ENCODE data around the gene SERPINB6.
A peak's percentile ranks its signal among the peaks of the same experiment; 100 is the strongest.
"Not testable (repeated sequence)": the region's sequence is repeated elsewhere in the genome, so short reads cannot be mapped to it uniquely, and the experiment has no call there.

SERPINB6 gene

DNA sequence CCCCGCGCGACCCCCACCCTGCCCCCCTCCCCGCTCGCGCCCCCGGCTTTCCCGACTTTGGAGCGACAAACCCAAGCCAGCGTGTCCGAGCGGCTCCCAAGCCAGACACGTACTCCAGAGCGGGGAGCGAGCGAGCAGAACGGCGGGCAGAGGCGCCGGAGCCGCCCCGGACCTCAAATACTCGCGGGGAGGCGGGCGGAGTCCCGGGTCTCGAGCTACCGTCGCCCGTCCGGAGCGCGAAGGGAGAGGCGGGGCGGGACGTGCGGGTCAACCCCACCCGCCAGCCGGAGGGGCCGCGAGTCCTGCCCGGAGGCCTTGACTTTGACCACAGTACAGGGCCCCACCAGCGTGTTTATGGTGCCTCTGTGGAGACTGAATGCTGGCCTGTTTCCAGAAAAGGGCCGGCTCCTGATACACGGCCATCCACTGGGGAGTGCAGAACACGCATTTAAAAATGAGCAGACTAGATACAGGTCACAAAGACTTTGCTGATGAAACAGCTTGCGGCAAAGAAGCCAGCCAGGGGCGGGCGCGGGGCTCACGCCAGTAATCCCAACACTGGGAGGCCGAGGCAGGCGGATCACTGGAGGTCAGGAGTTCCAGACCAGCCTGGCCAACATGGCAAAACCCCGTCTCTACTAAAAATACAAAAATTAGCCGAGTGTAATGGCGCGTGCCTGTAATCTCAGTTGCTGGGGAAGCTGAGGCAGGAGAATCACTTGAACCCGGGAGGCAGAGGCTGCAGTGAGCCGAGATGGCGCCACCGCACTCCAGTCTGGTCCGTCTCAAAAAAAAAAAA, at the start of gene SERPINB6:
TSS of gene SERPINB6 (minus strand) at position 148 of the 799 bp plus-strand sequence. CDS start 12,235 bp downstream, outside the sequence.
- peak; percentile 44 to 57 for DNase-seq

DNA sequence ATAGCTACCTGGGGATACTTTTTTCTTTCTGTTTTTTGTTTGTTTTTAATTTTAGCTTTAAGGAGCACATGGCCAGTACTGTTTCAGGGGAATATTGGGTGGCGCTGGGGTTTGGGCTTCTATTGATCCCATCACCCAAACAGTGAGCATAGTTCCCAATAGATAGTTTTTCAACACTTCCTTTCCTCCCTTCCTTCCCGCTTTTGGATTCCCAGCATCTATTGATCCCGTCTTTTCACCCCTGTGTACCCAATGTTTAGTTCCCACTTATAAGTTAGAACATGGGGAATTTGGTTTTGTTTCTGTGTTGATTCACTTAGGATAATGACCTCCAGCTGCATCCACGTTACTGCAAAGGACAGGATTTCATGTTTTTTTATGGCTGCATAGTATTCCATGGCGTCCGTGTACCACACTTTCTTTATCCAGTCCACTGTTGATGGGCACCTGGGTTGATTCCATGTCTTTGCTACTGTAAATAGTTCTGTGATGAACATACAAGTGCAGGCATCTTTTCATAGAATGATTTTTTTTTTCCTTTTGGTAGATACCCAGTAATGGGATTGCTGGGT, 48.5 kb upstream of the SERPINB6 start:
- no peak for DNase-seq

DNA sequence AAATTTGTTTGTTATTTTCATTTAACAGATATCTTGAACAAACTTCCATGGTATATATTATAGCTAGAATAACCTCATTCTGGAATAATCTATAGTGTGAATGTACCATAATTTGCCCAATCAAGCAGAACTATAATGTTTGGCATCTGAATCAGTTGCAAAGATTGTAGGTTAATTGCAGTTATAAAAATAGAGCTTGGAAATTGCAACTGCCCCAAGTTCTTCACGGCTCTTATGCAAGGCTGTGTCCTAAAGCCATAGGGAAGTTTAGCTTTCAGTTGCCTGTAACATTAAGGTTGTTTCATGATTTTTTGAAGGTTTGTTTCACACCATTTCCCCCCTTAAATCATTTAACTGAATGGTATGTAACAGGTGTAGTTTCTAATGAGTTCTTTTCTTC, 47.7 kb upstream of the SERPINB6 start:
- DNase-seq, result no peak

GRCh38 chr6:3017304-3017703, 45.9 kb upstream of the SERPINB6 start:
- no peak for DNase-seq

GRCh38 chr6:3016473-3017280, 45.3 kb upstream of the SERPINB6 start:
- no peak for DNase-seq

DNA sequence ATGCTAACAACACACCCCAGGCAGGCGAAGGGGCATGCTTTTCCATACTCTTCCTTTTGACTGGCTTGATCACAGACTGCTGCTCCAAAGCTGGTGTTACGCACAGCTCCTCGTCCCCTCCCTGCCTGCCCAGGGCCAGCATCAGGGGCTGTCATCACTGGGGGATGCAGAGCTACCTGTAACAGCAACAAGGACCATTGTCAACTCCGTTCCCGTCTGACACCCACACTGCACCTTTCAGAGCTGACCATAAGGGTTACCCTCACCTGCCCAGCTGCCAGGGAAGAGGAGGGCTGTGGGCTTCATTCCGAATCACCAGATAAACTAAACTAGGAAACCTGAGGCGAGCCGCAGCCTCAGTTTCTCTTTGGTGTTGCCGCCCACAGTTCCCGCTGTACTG, 43.8 kb upstream of the SERPINB6 start:
- DNase-seq, result no peak

DNA sequence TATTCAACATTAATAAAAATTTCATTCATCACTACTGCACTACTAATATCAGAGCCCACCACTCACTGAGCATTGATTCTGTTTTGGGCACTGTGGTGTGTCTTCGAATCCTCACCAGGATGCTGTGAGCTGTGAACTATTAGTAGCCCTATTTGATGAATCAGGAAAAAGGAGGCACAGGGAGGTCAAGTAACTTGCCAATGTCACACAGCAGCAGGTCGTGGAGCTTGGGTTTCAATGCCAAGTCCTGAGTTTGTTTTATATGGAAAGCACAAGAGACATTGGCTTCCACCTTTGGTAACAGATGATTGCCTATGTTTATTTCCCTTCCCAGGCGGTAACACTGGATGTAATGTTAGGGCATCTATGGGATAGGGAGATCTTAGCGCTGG, 43.3 kb upstream of the SERPINB6 start:
- no peak for DNase-seq

DNA sequence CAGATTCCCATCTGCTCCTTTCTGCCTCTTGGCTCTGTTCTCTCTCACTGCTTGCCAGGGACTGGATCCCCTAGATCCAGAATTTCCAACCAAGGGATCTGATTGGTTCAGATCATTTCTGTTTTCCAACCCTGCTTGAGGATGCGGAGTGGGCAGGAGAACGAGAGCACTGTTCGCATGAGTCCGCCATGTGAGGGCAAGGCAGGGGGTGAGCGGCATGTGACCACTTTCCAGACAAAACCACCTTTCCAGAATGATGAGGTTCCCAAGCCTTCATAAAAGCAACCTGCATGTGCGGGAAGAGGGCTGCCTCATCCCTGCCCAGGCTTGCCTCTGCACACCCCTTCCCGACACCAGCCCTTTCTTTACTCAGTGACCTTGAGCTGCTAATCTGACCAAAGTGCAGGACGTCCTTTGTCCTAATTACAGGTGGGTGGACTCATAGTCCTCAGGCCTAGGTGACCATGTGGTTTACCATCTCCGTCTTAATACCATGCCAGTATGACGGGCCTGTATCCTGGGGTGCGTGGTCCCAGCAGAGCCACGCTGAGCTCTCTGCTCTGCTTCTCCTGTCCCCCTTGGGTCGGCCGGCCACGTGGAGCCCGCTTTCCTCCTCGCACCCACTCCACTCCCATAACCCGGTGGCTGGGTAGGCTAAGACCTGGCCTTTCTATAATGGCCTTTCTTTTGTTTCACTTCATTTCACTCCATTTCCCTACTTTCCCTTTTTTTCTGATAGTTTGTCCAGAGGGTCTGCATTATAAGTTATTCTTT, 42.7 kb upstream of the SERPINB6 start:
- no peak for DNase-seq

GRCh38 chr6:3013486-3013885, 42.1 kb upstream of the SERPINB6 start:
- no peak for DNase-seq

GRCh38 chr6:3011592-3011991, 40.2 kb upstream of the SERPINB6 start:
- no peak for DNase-seq

DNA sequence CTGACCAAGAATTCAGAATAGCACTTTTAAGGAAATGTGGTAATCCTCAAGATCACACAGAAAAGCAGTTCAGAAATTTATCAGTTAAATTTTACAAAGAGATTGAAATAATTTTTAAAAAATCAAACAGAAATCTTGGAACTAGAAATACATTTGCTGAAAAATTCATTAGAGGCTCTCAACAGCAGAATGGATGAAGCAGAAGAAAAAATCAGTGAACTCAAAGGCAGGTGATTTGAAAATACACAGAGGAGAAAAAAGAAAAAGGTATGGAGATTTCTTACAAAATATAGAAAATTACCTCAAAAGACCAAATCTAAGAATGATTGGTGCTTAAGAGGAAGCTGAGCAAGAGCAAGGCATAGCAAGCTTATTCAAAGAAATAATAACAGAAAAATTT, 39.8 kb upstream of the SERPINB6 start:
- DNase-seq, result no peak

GRCh38 chr6:3009930-3010329, 38.6 kb upstream of the SERPINB6 start:
- DNase-seq, result no peak

GRCh38 chr6:3008712-3009265, 37.4 kb upstream of the SERPINB6 start:
- not testable (repeated sequence) for DNase-seq

- no peak for DNase-seq
Observed at GRCh38 chr6:3007571-3007970, 36.2 kb upstream of the SERPINB6 start.

- no peak for DNase-seq
Observed at GRCh38 chr6:3006476-3006875, 35.1 kb upstream of the SERPINB6 start.

DNA sequence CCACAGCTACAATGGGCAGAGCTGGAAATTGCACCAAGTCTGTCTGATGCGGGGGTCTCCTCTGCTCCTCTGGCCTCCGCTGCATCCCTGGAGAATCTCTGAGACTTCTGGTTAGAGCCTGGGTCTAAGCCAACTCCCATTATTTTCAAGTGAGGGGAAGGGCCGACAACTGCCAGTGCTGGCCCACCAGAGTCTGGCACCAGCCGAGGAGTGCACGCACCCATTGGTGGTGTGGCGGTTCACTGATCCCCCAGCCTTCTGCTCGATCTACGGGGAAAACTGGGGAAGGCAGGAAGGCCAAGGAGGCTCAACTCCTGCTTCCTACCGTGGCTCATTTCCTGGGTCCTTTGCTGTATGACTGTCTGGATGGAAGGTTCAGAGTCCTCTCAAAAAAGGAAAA, 34.5 kb upstream of the SERPINB6 start:
- DNase-seq, result no peak

- DNase-seq, result no peak
Observed at GRCh38 chr6:3005077-3005476, 33.7 kb upstream of the SERPINB6 start.

DNA sequence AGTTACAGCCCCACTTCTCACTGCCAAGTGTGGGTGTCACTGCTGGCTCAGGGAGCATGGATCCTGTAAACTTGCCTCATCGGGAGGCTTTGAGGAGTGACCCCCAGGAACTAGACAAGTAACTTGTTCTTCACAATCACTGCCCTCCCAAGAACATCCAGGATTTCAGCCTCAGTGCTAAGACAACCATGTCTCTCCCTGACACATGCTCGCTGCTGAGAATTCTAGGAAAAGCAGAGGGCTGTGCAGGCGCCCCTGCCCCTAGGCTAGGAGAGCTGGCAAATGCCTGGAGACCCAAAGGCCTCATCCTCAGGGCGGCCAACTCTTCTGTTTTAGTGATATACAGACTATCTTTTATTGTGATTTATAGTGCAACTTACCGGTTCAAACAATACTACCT, 31.9 kb upstream of the SERPINB6 start:
- DNase-seq, result not testable (repeated sequence)

DNA sequence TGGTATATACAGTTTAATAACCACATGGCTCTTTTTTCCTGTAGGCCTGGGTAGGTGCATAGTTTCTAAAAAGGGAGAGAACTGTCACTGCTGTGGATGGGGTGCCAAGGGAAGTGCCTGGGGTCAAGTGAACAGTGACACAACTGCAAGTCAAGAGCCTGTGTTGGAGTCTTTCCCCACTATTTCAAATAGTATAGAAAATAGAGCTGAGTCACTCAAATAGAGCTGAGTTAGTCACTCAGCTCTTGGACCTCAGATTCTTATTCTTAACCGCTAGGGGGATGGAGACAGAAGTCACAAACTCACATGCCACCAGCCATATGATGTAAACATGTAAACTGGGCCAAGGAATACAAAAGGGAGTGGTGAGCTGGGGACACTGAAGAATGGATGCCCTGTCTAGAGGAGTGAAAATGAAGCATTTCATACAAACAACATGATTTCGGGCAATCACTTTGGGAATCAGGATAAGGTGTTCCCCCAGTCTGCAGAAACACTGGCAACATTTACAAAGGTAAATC, 30.5 kb upstream of the SERPINB6 start:
- no peak for DNase-seq

- no peak for DNase-seq
Observed at GRCh38 chr6:3001146-3001772, 29.9 kb upstream of the SERPINB6 start.

DNA sequence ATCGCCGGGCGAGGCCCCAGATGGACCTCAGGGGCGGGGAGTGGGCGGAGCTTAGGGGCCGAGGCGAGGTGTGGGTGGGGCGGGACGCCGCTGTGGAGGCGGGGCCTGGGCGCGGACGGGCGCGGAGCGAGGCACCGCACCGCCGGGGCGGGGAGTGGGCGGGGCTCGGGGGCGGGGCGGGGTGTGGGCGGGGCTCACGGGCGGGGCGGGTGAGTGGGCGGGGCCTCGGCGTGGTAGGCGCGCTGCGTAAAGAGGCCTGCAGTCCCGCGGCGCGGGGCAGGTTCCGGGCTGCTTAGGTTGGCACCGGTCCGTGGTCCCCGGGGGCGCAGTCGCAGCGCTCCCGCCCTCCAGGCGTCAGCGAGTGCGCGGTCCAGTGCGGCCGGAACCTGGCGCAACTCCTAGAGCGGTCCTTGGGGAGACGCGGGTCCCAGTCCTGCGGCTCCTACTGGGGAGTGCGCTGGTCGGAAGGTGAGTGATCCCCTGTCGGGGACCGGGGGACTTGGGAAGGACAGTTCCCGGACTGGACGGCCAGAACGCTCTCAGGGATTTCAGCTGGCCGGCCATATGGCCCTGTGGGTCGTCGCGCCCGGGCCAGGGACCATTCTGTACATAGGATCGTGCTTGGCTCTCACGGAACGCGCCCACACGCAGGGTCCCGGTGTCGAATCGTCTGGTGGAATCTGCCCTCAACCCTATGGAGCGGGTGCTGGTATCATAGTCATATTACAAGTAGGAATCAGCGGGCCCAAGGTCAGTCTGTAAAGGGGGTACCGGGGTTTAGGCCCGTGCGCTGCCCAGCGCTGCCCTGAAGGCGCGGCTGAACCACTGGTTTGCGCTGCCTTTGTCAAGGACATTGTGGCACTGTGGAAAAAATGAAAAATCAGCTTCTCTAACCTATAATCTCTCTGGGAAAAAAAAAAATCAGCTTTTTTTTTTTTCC, 28.5 kb upstream of the SERPINB6 start, which contains the start of gene NQO2:
TSS of gene NQO2 (plus strand) at position 277 of the 940 bp plus-strand sequence. CDS start 6,659 bp downstream, outside the sequence.
- peak; percentile 87 to 94 for DNase-seq
